Neural progenitor cell (in vitro differentiated cells): ENCODE data around the gene IFI6. TPM values are rescaled to one million over a fixed set of nuclear protein-coding genes. Genes with fewer than 3 reads are reported as not detected.
A peak's percentile ranks its signal among the peaks of the same experiment; 100 is the strongest.

Experiments used
- DNase-seq: peaks from one replicate; pipeline ENCODE4 v3.0.0-alpha.2; 2016; ENCODE audit warnings: low spot score
- H2AFZ ChIP-seq: fragments of 200-600 bp; sonication (generic); replicated peaks from 2 replicates; pipeline ENCODE4 v1.6.1; 2016; ENCODE audit warnings: antibody characterized with exemption
- H3F3A ChIP-seq: fragments of 200-600 bp; sonication (generic); 2 replicates; pipeline ENCODE4 v1.6.1; 2016; ENCODE audit warnings: antibody characterized with exemption, low read depth
- H3K27ac ChIP-seq: fragments of 200-600 bp; sonication (generic); 2 replicates; pipeline ENCODE4 v1.5.1; 2016; ENCODE audit warnings: mild to moderate bottlenecking
- H3K27me3 ChIP-seq: fragments of 200-600 bp; sonication (generic); 2 replicates; pipeline ENCODE4 v1.6.1; 2016; ENCODE audit warnings: mild to moderate bottlenecking, moderate library complexity
- H3K36me3 ChIP-seq: fragments of 200-600 bp; sonication (generic); 2 replicates; pipeline ENCODE4 v1.5.1; 2016
- H3K4me1 ChIP-seq: fragments of 200-600 bp; sonication (generic); 2 replicates; pipeline ENCODE4 v1.6.1; 2016; ENCODE audit warnings: mixed run types
- H3K4me2 ChIP-seq: fragments of 200-600 bp; sonication (generic); 2 replicates; pipeline ENCODE4 v1.6.1; 2016
- H3K4me3 ChIP-seq: fragments of 200-600 bp; sonication (generic); 2 replicates; pipeline ENCODE4 v1.5.1; 2016
- H3K79me2 ChIP-seq: fragments of 200-600 bp; sonication (generic); 2 replicates; pipeline ENCODE4 v1.6.1; 2016; ENCODE audit warnings: low read depth
- H3K9ac ChIP-seq: fragments of 200-600 bp; sonication (generic); 2 replicates; pipeline ENCODE4 v1.6.1; 2016
- H3K9me3 ChIP-seq: fragments of 200-600 bp; sonication (generic); 2 replicates; pipeline ENCODE4 v1.5.1; 2016; ENCODE audit warnings: low read depth
- H4K20me1 ChIP-seq: fragments of 200-600 bp; sonication (generic); 2 replicates; pipeline ENCODE4 v1.6.1; 2016; ENCODE audit warnings: low read depth
- H3K27ac Mint-ChIP-seq: 3 replicates; pipeline ENCODE4 v1.8.0; 2021; ENCODE audit warnings: mixed read lengths
- H3K27me3 Mint-ChIP-seq: 2 replicates; pipeline ENCODE4 v1.8.0; 2022; ENCODE audit warnings: low read depth, mild to moderate bottlenecking, inconsistent platforms, moderate library complexity, mixed read lengths; ENCODE audit not compliant: insufficient read depth
- H3K36me3 Mint-ChIP-seq: 3 replicates; pipeline ENCODE4 v1.8.0; 2021; ENCODE audit warnings: mixed read lengths
- H3K4me1 Mint-ChIP-seq: 3 replicates; pipeline ENCODE4 v1.8.0; 2021; ENCODE audit warnings: mixed read lengths
- H3K4me3 Mint-ChIP-seq: 3 replicates; pipeline ENCODE4 v1.8.0; 2021; ENCODE audit warnings: mild to moderate bottlenecking, moderate library complexity, mixed read lengths
- H3K9me3 Mint-ChIP-seq: 3 replicates; pipeline ENCODE4 v1.8.0; 2020; ENCODE audit warnings: mixed read lengths
- CTCF ChIP-seq: fragments of 200-600 bp; sonication (generic); IDR thresholded peaks from 2 replicates; pipeline ENCODE4 v1.5.1; 2017; ENCODE audit warnings: antibody characterized with exemption, mild to moderate bottlenecking
- EZH2 ChIP-seq: fragments of 200-600 bp; sonication (generic); IDR thresholded peaks from 2 replicates; pipeline ENCODE4 v1.6.1; 2017; ENCODE audit warnings: antibody characterized with exemption, mild to moderate bottlenecking, moderate library complexity
- EZH2phosphoT487 ChIP-seq: fragments of 200-600 bp; sonication (generic); IDR thresholded peaks from 2 replicates; pipeline ENCODE4 v1.6.1; 2017; ENCODE audit warnings: antibody characterized with exemption
- total RNA-seq: library from RNA; depleted of rRNA; stranded (reverse); fragments of >200 nt; gene quantifications from 2 replicates; pipeline ENCODE4 v1.2.3, GENCODE V29; 2015; ENCODE audit warnings: low replicate concordance

The IFI6 gene
- total RNA-seq, 1 donor from 2014 or later = 2.4 TPM

- Histone ChIP-seq H3K9me3 (no peaks in the 10 kb centered on the region), H2AFZ (no peak overlapping the region), H3K4me1 (peaks cover 6% of the 10 kb centered on the region), H3K79me2 (no peaks in the 10 kb centered on the region), H4K20me1 (no peaks in the 10 kb centered on the region), H3F3A (peaks cover 13% of the 10 kb centered on the region), H3K27me3 (peaks cover 14% of the 10 kb centered on the region), H3K4me3 (no peak overlapping the region), H3K9ac (no peak overlapping the region), H3K27ac (no peak overlapping the region), H3K4me2 (no peak overlapping the region), H3K36me3 (no peaks in the 10 kb centered on the region)
- Mint-ChIP-seq H3K27ac (no peak overlapping the region), H3K36me3 (no peaks in the 10 kb centered on the region), H3K9me3 (no peaks in the 10 kb centered on the region), H3K4me1 (peaks cover 45% of the 10 kb centered on the region), H3K27me3 (peaks cover 10% of the 10 kb centered on the region), H3K4me3 (no peak overlapping the region)
- TF ChIP-seq EZH2 (no peak), EZH2phosphoT487 (no peak), CTCF (no peak)
- no peak for DNase-seq
These were observed 2.1 kb downstream of the IFI6 start for GRCh38 chr1:27669876-27670275.

GRCh38 chr1:27668808-27669723, 2.9 kb downstream of the IFI6 start:
- H3K4me3 Mint-ChIP-seq = peak overlapping the region; percentile 72
- H4K20me1 ChIP-seq = no peaks in the 10 kb centered on the region
- H3K27ac ChIP-seq = no peak overlapping the region
- peak overlapping the region; percentile 38 for H3K4me3 ChIP-seq
- TF ChIP-seq CTCF = peak; percentile 87
- no peak for TF ChIP-seq EZH2phosphoT487
- peak; percentile 50 for TF ChIP-seq EZH2
- H3K36me3 Mint-ChIP-seq = no peaks in the 10 kb centered on the region
- peak overlapping the region; percentile 82 for H3K4me2 ChIP-seq
- H3K27me3 ChIP-seq = peaks cover 14% of the 10 kb centered on the region
- H3K27ac Mint-ChIP-seq = no peak overlapping the region
- H3K4me1 Mint-ChIP-seq = peaks cover 45% of the 10 kb centered on the region
- H3K9me3 Mint-ChIP-seq = no peaks in the 10 kb centered on the region
- no peak overlapping the region for H3K9ac ChIP-seq
- DNase-seq = peak; percentile 78
- H3K4me1 ChIP-seq = peaks cover 6% of the 10 kb centered on the region
- no peaks in the 10 kb centered on the region for H3K79me2 ChIP-seq
- H3K27me3 Mint-ChIP-seq = peaks cover 10% of the 10 kb centered on the region
- peak overlapping the region; percentile 99 for H2AFZ ChIP-seq
- no peaks in the 10 kb centered on the region for H3K9me3 ChIP-seq
- peaks cover 13% of the 10 kb centered on the region for H3F3A ChIP-seq
- H3K36me3 ChIP-seq = no peaks in the 10 kb centered on the region

- no peak overlapping the region for H3K9ac ChIP-seq
- no peaks in the 10 kb centered on the region for H3K79me2 ChIP-seq
- no peak for TF ChIP-seq CTCF
- no peak for TF ChIP-seq EZH2
- TF ChIP-seq EZH2phosphoT487 = no peak
- H3K4me1 ChIP-seq = peaks cover 6% of the 10 kb centered on the region
- H2AFZ ChIP-seq = no peak overlapping the region
- Mint-ChIP-seq H3K36me3 (no peaks in the 10 kb centered on the region), H3K27ac (no peak overlapping the region), H3K9me3 (no peaks in the 10 kb centered on the region), H3K27me3 (peaks cover 8% of the 10 kb centered on the region), H3K4me1 (peaks cover 43% of the 10 kb centered on the region), H3K4me3 (no peak overlapping the region)
- no peak overlapping the region for H3K27ac ChIP-seq
- H3F3A ChIP-seq = peaks cover 13% of the 10 kb centered on the region
- no peaks in the 10 kb centered on the region for H3K9me3 ChIP-seq
- no peak for DNase-seq
- H3K36me3 ChIP-seq = no peaks in the 10 kb centered on the region
- peaks cover 14% of the 10 kb centered on the region for H3K27me3 ChIP-seq
- no peak overlapping the region for H3K4me3 ChIP-seq
- H4K20me1 ChIP-seq = no peaks in the 10 kb centered on the region
- no peak overlapping the region for H3K4me2 ChIP-seq
These were observed 3.7 kb downstream of the IFI6 start for GRCh38 chr1:27668121-27668807.
